GM12878 (cell line): ENCODE results near the gene POGLUT3.

Source experiments
- TCF7 ChIP-seq: IDR thresholded peaks from 2 replicates; pipeline ENCODE4 v1.6.1; 2014; ENCODE audit warnings: antibody characterized with exemption, borderline replicate concordance
- ZNF217 ChIP-seq: fragments of 450-650 bp; IDR thresholded peaks from 2 replicates; pipeline ENCODE4 v1.6.1; 2017; ENCODE audit warnings: antibody characterized with exemption, mild to moderate bottlenecking
- TF ChIP-seq, protein P1 (sequence below), 3 experiments: IDR thresholded peaks in 2 of 3; conservative IDR thresholded peaks in 1 of 3; 2 replicates each; pipeline ENCODE4 v1.5.1; 2011; ENCODE audit warnings: low read depth in 3 of 3, low read length in 3 of 3, mild to moderate bottlenecking in 3 of 3, control low read depth in 2 of 3, moderate library complexity in 2 of 3, inconsistent platforms in 1 of 3, mixed read lengths in 1 of 3; ENCODE audit not compliant: control insufficient read depth in 2 of 3, insufficient read depth in 1 of 3; ENCODE audit errors: extremely low read depth in 1 of 3
- TF ChIP-seq, protein P2 (sequence below): fragments of 450-650 bp; IDR thresholded peaks from 2 replicates; pipeline ENCODE4 v1.6.1; 2017; ENCODE audit warnings: mild to moderate bottlenecking, moderate library complexity

DNA sequence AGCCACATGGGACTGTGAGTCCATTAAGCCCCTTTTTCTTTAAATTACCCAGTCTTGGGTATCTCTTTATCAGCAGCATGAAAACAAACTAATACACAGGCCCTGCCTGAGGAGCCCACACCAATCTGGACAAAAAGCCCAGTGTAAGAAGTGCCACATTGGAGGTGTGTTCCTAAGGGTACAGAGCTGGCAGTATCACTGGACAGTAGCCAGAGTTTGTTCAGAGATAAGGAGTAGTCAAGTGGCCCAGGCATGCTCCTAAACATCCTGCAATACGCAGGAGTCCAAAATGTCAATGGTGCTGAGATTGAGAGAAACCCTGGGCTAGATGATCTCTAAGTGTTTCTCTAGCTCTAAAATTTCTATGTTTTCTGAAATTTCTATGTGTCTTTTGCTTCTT lies 27.0 kb upstream of the POGLUT3 start:
- no peak for TF ChIP-seq TCF7
- TF ChIP-seq, protein P1, sequence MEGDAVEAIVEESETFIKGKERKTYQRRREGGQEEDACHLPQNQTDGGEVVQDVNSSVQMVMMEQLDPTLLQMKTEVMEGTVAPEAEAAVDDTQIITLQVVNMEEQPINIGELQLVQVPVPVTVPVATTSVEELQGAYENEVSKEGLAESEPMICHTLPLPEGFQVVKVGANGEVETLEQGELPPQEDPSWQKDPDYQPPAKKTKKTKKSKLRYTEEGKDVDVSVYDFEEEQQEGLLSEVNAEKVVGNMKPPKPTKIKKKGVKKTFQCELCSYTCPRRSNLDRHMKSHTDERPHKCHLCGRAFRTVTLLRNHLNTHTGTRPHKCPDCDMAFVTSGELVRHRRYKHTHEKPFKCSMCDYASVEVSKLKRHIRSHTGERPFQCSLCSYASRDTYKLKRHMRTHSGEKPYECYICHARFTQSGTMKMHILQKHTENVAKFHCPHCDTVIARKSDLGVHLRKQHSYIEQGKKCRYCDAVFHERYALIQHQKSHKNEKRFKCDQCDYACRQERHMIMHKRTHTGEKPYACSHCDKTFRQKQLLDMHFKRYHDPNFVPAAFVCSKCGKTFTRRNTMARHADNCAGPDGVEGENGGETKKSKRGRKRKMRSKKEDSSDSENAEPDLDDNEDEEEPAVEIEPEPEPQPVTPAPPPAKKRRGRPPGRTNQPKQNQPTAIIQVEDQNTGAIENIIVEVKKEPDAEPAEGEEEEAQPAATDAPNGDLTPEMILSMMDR (IDR thresholded peaks at IDR 0.05 in 2 of 3, conservative IDR thresholded peaks at IDR 0.05 in 1 of 3; ENCODE audit: control insufficient read depth in 2 of 3, extremely low read depth in 1 of 3, insufficient read depth in 1 of 3, low read depth in 3 of 3, low read length in 3 of 3), result no peak
- TF ChIP-seq, protein P2, sequence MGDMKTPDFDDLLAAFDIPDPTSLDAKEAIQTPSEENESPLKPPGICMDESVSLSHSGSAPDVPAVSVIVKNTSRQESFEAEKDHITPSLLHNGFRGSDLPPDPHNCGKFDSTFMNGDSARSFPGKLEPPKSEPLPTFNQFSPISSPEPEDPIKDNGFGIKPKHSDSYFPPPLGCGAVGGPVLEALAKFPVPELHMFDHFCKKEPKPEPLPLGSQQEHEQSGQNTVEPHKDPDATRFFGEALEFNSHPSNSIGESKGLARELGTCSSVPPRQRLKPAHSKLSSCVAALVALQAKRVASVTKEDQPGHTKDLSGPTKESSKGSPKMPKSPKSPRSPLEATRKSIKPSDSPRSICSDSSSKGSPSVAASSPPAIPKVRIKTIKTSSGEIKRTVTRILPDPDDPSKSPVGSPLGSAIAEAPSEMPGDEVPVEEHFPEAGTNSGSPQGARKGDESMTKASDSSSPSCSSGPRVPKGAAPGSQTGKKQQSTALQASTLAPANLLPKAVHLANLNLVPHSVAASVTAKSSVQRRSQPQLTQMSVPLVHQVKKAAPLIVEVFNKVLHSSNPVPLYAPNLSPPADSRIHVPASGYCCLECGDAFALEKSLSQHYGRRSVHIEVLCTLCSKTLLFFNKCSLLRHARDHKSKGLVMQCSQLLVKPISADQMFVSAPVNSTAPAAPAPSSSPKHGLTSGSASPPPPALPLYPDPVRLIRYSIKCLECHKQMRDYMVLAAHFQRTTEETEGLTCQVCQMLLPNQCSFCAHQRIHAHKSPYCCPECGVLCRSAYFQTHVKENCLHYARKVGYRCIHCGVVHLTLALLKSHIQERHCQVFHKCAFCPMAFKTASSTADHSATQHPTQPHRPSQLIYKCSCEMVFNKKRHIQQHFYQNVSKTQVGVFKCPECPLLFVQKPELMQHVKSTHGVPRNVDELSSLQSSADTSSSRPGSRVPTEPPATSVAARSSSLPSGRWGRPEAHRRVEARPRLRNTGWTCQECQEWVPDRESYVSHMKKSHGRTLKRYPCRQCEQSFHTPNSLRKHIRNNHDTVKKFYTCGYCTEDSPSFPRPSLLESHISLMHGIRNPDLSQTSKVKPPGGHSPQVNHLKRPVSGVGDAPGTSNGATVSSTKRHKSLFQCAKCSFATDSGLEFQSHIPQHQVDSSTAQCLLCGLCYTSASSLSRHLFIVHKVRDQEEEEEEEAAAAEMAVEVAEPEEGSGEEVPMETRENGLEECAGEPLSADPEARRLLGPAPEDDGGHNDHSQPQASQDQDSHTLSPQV, result no peak
- no peak for TF ChIP-seq ZNF217
